ENCODE measurements around the gene ZSWIM6.

Gene ZSWIM6

GRCh38 chr5:61331407-61332357 lies at the start of gene ZSWIM6:
ZSWIM6 (plus strand) TSS chr5:61332258; CDS start chr5:61332273, 15 bp downstream.
- peak; percentile 95 to 97 (median 96) for DNase-seq (ENCODE audit: low read depth in 2 of 3, low spot score in 1 of 3)

- DNase-seq (ENCODE audit: low read depth in 2 of 3, low spot score in 1 of 3) = no peak
Measured at GRCh38 chr5:61283471-61283870, 48.6 kb upstream of the ZSWIM6 start.

GRCh38 chr5:61285531-61285930 lies 46.5 kb upstream of the ZSWIM6 start:
- no peak for DNase-seq (ENCODE audit: low read depth in 2 of 3, low spot score in 1 of 3)

- no peak for DNase-seq (ENCODE audit: low read depth in 2 of 3, low spot score in 1 of 3)
Measured at GRCh38 chr5:61286446-61287132, 45.5 kb upstream of the ZSWIM6 start.

- DNase-seq (ENCODE audit: low read depth in 2 of 3, low spot score in 1 of 3) = no peak
Measured at GRCh38 chr5:61287474-61287873, 44.6 kb upstream of the ZSWIM6 start.

- DNase-seq (ENCODE audit: low read depth in 2 of 3, low spot score in 1 of 3) = no peak
Measured at GRCh38 chr5:61289241-61289640, 42.8 kb upstream of the ZSWIM6 start.

GRCh38 chr5:61289669-61290306 lies 42.3 kb upstream of the ZSWIM6 start:
- DNase-seq (ENCODE audit: low read depth in 2 of 3, low spot score in 1 of 3) = no peak

GRCh38 chr5:61290791-61291210 lies 41.3 kb upstream of the ZSWIM6 start:
- DNase-seq (ENCODE audit: low read depth in 2 of 3, low spot score in 1 of 3) = no peak

- no peak for DNase-seq (ENCODE audit: low read depth in 2 of 3, low spot score in 1 of 3)
Measured at GRCh38 chr5:61292062-61292657, 39.9 kb upstream of the ZSWIM6 start.

GRCh38 chr5:61293071-61293470 lies 39.0 kb upstream of the ZSWIM6 start:
- DNase-seq (ENCODE audit: low read depth in 2 of 3, low spot score in 1 of 3) = no peak

GRCh38 chr5:61293873-61294272 lies 38.2 kb upstream of the ZSWIM6 start:
- DNase-seq (ENCODE audit: low read depth in 2 of 3, low spot score in 1 of 3) = no peak

GRCh38 chr5:61295365-61295764 lies 36.7 kb upstream of the ZSWIM6 start:
- no peak for DNase-seq (ENCODE audit: low read depth in 2 of 3, low spot score in 1 of 3)

- DNase-seq (ENCODE audit: low read depth in 2 of 3, low spot score in 1 of 3) = no peak
Measured at GRCh38 chr5:61298066-61298465, 34.0 kb upstream of the ZSWIM6 start.

- DNase-seq (ENCODE audit: low read depth in 2 of 3, low spot score in 1 of 3) = no peak
Measured at GRCh38 chr5:61298580-61298979, 33.5 kb upstream of the ZSWIM6 start.

- no peak for DNase-seq (ENCODE audit: low read depth in 2 of 3, low spot score in 1 of 3)
Measured at GRCh38 chr5:61299261-61299681, 32.8 kb upstream of the ZSWIM6 start.

- no peak for DNase-seq (ENCODE audit: low read depth in 2 of 3, low spot score in 1 of 3)
Measured at GRCh38 chr5:61301341-61302199, 30.5 kb upstream of the ZSWIM6 start.

- no peak for DNase-seq (ENCODE audit: low read depth in 2 of 3, low spot score in 1 of 3)
Measured at GRCh38 chr5:61302200-61302563, 29.9 kb upstream of the ZSWIM6 start.

- DNase-seq (ENCODE audit: low read depth in 2 of 3, low spot score in 1 of 3) = no peak
Measured at GRCh38 chr5:61303346-61303745, 28.7 kb upstream of the ZSWIM6 start.

- no peak for DNase-seq (ENCODE audit: low read depth in 2 of 3, low spot score in 1 of 3)
Measured at GRCh38 chr5:61304590-61305381, 27.3 kb upstream of the ZSWIM6 start.
